GM18951 (cell line): ENCODE measurements around the gene POU2F2.

Experiments used
- POLR2A ChIP-seq: IDR thresholded peaks from 4 replicates; pipeline ENCODE4 v1.6.1; 2011; ENCODE audit warnings: mild to moderate bottlenecking; ENCODE audit not compliant: insufficient read length, insufficient read depth; ENCODE audit errors: extremely low read depth
- in situ Hi-C: fragments of 300-500 bp; cut with MboI; formaldehyde crosslinking; loops from one replicate; pipeline ENCODE4 v1.12.0; 2022; ENCODE audit warnings: low sequenced_read_pairs, mixed read lengths, inconsistent platforms; ENCODE audit not compliant: unreplicated experiment

The POU2F2 gene

GRCh38 chr19:42074513-42075363 is 57.5 kb downstream of the POU2F2 start:
- no peak for TF ChIP-seq POLR2A
- in situ Hi-C loops = no loop called here

- no peak for TF ChIP-seq POLR2A
- in situ Hi-C loops = no loop called here
Measured at GRCh38 chr19:42071247-42071646, 61.0 kb downstream of the POU2F2 start.

GRCh38 chr19:42069619-42070351 is 62.5 kb downstream of the POU2F2 start, which contains the start of gene GRIK5:
GRIK5 (minus strand) TSS chr19:42070206; CDS start chr19:42065770, 4,436 bp downstream.
- in situ Hi-C loops = no loop called here
- TF ChIP-seq POLR2A = no peak

GRCh38 chr19:42068756-42069571 is 63.3 kb downstream of the POU2F2 start:
- in situ Hi-C loops = no loop called here
- no peak for TF ChIP-seq POLR2A

DNA sequence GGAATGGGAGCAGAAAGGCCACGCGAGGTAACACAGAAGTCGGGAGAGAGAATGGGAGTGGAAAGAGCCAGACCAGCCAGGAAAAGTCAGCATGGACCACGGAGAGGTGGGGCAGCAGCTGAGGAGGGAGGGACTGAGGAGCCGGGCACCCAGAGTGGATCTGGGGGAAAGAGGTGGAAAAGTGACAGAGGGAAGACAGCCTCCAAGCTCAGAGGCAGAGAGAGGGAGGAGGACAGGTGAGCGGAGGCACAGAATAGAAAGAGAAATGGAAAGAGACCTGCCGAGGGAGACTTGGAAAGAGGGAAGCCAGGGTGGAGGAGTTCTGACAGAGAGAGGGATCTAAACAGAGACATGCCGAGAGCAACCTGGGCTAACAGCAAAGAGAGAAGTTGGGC is 63.9 kb downstream of the POU2F2 start:
- no peak for TF ChIP-seq POLR2A
- in situ Hi-C loops = no loop called here

DNA sequence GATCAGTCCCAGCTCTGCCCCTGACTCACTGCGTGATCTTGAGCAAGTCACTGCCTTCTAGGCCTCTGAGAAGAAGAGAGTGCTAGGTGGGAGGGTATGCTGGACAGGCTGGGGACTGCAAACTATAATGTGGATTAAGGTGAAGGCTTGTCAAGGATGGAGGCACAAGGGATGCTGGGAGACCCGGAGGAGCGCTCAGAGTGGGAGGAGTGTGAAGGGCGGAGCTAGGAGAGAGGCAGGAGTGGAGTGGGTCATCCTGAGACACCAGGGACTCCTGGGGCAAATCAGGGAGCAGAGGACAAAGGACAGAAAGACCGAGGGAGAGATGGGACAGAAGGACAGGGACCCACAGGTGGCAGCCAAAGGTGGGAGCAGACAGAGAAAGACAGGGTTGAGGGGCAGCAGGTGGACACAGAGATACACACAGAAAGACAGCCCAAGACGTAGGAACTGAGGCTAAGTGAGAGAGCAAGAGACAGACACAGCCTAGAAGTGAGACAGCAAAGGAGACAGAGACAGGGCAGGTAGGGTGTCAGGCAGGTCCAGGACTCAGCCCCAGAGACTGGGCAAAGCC is 64.8 kb downstream of the POU2F2 start:
- no peak for TF ChIP-seq POLR2A
- in situ Hi-C loops = no loop called here

DNA sequence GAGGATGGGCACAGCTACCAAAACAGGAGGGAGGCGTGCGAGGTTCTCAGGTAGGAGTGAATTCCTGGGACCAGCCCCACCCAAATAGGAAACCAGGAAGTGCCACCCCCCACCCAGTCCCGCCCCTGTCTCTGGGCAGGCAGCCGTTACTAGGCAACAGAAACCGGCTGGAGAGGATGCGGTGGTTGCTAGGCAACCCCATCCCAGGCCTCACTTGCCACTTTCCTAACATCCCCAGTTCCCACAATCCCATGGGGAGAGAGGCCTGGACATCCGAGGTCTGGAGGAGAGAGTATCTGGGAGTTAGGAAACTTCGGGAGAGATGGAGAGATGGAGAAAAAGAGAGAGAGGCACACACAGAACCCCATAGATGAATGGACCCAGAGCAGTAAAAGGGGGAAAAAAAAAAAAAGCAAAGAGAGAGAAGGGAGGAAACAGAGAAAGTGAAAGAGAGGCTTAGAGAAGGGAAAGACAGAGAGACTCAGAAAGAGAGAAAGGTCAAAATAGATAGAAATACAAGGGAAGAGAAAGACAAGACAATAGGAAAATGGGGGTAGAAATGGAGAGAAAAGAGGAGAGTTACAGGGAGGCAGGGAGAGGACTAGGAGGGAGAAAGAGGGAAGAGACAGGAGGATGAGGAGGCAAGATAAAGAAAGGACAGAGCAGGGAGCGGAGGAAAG is 66.0 kb downstream of the POU2F2 start:
- in situ Hi-C loops = no loop called here
- no peak for TF ChIP-seq POLR2A

- in situ Hi-C loops = no loop called here
- no peak for TF ChIP-seq POLR2A
Measured at GRCh38 chr19:42065511-42065910, 66.7 kb downstream of the POU2F2 start.

- in situ Hi-C loops = no loop called here
- no peak for TF ChIP-seq POLR2A
Measured at GRCh38 chr19:42065051-42065450, 67.2 kb downstream of the POU2F2 start.

- no peak for TF ChIP-seq POLR2A
- in situ Hi-C loops = no loop called here
Measured at GRCh38 chr19:42064432-42064831, 67.8 kb downstream of the POU2F2 start.

DNA sequence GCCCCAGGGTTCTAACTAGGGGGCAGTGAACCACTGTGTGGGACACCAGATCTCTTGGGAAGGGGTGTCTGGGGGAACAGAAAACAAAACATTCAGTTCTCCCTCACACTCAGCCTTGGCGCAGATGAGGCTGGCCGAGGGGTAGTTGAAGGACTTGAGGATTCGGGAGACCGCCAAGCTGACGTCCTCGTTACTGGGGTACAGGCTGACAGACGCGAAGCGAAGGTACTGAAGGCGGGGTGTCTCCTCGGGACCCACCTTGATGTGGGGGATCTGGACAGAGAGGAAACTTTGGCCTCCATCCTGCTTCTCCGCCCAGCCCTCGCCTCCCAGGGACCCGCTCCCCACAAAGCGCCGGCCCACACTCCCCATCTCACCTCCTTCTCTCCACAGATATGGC is 69.9 kb downstream of the POU2F2 start:
- in situ Hi-C loops = no loop called here
- no peak for TF ChIP-seq POLR2A

DNA sequence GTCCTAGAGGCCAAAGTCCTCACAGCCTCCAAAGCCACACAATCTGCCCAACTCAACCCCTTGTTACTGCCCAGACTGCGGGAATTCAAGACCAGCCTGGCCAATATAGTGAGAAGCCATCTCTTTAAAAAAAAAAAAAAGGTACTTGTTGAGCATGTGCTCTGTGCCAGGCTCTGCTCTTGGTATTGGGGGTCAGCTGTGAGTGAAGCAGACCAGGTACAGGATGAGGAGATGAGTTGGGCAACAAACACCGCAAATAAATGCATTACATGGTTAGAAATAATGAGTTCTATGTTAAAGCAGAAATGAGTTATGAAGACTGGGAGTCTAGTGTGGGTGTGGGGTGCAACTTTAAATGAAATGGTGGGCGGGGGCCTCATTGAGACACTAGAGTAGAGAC is 72.1 kb downstream of the POU2F2 start:
- no peak for TF ChIP-seq POLR2A
- in situ Hi-C loops = no loop called here
